SK-N-SH (cell line): ENCODE results near the gene SLC16A12.

ENCODE experiments used
- FOXJ3 ChIP-seq: sonication (generic); formaldehyde crosslinking; IDR thresholded peaks from 2 replicates; pipeline ENCODE4 v1.5.1; 2020; ENCODE audit warnings: mild to moderate bottlenecking, missing genetic modification reagents
- JUND ChIP-seq: IDR thresholded peaks from 2 replicates; pipeline ENCODE4 v1.4.0; 2012
- TAF1 ChIP-seq: IDR thresholded peaks from 2 replicates; pipeline ENCODE4 v1.6.1; 2012; ENCODE audit warnings: low read depth, mild to moderate bottlenecking, low read length, moderate library complexity, borderline replicate concordance
- USF2 ChIP-seq: fragments of 150-350 bp; IDR thresholded peaks from 2 replicates; pipeline ENCODE4 v1.6.1; 2017; ENCODE audit warnings: antibody characterized with exemption, low read length, low read depth, borderline replicate concordance
- TF ChIP-seq, protein P1 (sequence below): fragments of 200-600 bp; sonication (generic); IDR thresholded peaks from 2 replicates; pipeline ENCODE4 v1.6.1; 2017; ENCODE audit warnings: antibody characterized with exemption, mild to moderate bottlenecking, moderate library complexity

DNA sequence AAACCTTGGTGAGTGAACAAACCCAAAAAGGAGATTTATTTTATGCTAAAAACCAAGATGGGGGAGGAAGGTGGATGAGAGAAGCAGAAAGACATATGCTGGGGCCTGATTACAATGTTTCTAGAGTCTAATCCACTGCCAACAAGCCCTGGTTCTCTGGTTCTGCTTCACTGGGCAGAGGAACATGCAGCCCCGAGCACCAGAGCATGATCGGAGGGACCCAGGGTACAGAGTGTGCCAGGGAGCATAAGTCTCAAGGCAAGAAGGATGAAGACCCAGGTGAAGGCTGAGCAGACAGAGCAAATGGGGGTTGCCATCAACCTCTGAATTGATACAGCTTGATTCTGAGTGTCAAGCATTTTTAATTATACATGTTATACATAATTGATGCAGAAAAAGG, 30.7 kb downstream of the SLC16A12 start:
- TF ChIP-seq, protein P1, sequence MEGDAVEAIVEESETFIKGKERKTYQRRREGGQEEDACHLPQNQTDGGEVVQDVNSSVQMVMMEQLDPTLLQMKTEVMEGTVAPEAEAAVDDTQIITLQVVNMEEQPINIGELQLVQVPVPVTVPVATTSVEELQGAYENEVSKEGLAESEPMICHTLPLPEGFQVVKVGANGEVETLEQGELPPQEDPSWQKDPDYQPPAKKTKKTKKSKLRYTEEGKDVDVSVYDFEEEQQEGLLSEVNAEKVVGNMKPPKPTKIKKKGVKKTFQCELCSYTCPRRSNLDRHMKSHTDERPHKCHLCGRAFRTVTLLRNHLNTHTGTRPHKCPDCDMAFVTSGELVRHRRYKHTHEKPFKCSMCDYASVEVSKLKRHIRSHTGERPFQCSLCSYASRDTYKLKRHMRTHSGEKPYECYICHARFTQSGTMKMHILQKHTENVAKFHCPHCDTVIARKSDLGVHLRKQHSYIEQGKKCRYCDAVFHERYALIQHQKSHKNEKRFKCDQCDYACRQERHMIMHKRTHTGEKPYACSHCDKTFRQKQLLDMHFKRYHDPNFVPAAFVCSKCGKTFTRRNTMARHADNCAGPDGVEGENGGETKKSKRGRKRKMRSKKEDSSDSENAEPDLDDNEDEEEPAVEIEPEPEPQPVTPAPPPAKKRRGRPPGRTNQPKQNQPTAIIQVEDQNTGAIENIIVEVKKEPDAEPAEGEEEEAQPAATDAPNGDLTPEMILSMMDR: no peak
- no peak for TF ChIP-seq JUND
- TF ChIP-seq TAF1: no peak
- no peak for TF ChIP-seq FOXJ3 (CRISPR knock-in tag)
- no peak for TF ChIP-seq USF2
